GM18867 (cell line): ENCODE results near the gene STIM2.
A peak's percentile ranks its signal among the peaks of the same experiment; 100 is the strongest.
"Not testable (repeated sequence)": the region's sequence is repeated elsewhere in the genome, so short reads cannot be mapped to it uniquely, and the experiment has no call there.

ENCODE experiments used
- ATAC-seq: cut with Tn5 transposase; IDR thresholded peaks from one replicate; pipeline ENCODE4 v1.9.1; 2021; ENCODE audit warnings: mild to moderate bottlenecking, moderate library complexity; ENCODE audit not compliant: unreplicated experiment

The STIM2 gene

GRCh38 chr4:27022963-27023362 lies 162.3 kb downstream of the STIM2 start:
- ATAC-seq = no peak

DNA sequence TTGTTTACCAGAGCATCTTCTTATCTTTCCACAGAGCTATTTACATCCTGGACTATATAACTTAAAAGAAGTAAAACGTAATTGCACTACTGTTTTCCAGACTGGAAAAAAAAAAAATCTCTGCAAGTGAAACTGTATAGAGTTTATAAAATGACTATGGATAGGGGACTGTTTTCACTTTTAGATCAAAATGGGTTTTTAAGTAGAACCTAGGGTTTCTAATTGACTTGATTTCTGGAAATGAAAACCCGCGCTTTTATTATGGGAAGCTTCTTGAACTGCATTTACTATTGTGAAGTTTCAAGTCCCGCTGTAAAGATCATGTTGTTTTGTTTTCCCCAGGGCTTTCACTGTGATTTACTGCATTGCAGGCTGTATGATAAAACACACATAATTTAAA lies 162.7 kb downstream of the STIM2 start:
- ATAC-seq = no peak

DNA sequence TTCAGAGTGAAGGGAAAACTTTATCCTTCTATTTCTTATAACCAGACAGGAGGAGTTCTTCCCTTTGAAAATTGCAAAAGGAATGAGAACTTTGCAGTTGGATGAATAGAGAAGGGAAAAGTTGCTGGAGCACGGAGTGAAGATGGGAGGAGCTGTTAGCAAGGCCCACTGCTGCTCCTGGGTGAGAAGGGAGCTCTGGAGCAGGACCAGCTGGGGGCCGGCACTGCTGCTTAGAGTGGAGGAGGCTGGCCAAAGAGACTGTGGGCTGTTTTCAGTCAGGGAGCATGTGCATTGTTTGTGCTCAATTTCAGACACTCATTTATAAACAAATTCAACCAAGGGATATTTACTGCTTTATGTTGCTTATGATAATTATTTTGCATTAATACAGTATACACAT lies 164.2 kb downstream of the STIM2 start:
- no peak for ATAC-seq

- no peak for ATAC-seq
Measured at GRCh38 chr4:27027428-27027827, 166.8 kb downstream of the STIM2 start.

- not testable (repeated sequence) for ATAC-seq
Measured at GRCh38 chr4:27035127-27035526, 174.5 kb downstream of the STIM2 start.

- peak; percentile 40 for ATAC-seq
Measured at GRCh38 chr4:27040356-27040755, 179.7 kb downstream of the STIM2 start.

GRCh38 chr4:27042411-27042810 lies 181.8 kb downstream of the STIM2 start:
- no peak for ATAC-seq

- no peak for ATAC-seq
Measured at GRCh38 chr4:27043200-27043599, 182.6 kb downstream of the STIM2 start.

DNA sequence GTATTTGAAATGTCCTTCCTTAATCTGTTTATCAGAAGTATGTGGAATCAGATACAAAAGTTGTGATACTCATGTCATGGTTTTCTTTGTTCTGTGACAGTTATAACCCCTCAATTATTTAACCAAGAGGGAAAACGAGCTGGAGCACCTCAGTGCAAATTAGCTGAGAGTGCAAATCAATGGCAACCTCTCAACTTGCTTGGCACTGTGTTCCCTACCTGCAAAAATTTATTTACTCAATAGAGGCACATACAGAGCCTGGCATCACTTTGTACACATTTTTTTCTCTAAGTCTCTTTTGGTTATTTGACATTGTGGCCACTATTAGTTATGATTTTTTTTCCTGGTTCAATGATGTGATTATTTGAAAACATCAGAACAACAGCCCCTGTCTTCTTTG lies 186.2 kb downstream of the STIM2 start:
- no peak for ATAC-seq

DNA sequence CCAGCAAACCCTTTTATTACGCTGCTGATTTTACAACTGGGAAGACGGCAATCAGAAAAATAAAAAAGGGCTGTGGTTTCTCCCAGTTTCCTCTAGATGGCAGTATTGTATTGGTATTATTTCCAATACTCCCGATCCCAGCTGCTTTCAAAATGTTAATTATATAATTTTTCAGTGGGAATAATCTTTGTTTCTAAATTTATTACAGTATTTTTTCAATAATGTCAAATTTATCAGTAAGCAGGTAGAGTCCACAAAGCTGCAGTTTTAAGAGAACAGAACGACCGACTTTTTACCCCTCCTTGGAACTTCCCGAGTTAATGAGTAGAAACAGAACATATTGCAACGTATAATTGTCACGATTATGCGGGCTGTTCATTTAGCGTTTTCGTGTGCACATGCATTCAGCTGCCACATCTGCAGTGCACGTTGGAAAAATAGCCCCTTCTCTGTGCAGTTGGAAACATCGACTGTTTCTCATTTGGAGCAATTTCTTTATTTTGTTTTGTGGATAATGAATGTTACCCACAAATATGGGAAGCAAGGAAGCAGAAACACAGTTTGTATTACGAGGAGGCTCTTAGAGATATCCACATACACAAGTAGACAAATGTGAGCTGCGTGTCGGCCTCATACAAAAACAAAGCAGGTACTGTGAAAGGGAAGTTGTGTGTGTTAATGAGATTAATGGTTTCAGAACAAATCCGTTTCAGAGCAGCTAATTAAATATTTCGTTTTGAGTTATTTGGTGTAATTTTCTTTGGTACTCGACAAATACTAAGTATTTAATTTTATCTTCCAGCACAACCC lies 188.0 kb downstream of the STIM2 start:
- ATAC-seq = no peak

DNA sequence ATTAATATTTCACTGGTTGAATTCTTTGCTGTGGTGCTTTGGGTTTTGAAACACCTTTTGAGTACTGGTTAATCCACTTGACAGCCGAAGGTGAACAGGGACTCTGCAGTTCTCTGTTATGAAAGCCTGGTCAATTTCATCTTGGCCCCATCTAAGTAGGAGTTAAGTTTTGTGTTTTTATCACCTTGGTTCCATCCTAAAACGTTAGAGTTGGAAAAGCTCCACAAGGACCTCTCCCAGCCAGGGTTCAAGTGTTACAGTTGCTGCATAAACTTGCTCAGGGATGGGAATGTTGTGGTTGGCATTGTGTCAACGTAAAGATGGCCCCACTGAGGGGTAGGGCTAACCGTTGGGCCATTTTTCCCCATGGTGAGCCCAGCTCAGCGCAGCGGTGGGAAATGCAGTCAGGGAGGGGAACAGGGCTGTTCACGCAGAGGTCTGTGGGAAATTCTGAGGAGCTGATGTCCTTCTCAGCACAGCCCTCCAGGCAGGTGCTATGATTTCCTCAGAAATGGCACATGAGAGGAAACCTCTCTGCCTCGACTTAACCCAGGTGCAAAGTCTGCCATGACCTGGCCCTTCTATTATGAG lies 188.7 kb downstream of the STIM2 start:
- ATAC-seq = no peak

DNA sequence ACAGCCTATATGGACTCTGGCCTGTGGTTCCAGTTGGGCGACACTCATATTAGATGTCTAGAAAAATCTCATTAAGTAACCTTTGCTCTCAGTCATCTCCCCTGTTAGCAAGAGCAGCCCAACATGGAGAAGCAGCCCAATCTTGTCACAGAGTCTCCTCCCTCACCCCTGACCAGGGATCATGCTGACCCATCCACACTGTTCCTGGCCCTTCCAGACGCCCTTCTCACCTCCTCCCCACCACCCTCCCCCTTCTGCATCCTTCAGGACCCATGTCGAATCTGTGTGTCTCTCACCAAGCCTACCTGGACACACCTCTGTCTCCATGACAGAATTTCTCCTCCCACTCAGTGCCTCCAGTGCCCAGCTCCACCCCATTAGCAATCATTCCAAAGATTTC lies 190.1 kb downstream of the STIM2 start:
- no peak for ATAC-seq

DNA sequence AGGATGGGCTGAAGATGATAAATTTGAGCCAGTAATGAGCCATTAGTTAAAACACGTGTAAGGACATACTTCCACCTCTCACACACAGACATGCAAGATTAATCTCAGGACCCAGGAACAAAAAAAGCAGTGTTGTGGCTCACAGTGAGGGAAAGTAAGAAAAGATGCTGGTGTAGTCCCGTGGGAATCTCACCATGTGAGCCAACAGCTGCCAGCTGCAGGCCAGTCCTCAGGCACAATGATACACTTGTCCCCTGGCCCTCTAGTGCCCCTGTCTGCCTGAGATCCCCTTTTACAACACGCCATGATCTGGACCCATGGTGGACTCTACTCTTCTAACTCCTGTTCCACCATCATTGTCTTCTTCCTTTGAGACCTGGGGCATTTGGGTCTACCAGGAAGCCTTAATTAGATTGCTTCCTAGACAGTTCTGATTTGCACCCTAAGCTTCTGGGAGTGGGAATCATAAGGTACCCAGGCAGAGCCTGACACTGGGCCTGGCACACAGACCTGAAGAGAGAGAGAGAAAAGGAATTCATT lies 194.7 kb downstream of the STIM2 start:
- no peak for ATAC-seq

- ATAC-seq = no peak
Measured at GRCh38 chr4:27056281-27056680, 195.6 kb downstream of the STIM2 start.

DNA sequence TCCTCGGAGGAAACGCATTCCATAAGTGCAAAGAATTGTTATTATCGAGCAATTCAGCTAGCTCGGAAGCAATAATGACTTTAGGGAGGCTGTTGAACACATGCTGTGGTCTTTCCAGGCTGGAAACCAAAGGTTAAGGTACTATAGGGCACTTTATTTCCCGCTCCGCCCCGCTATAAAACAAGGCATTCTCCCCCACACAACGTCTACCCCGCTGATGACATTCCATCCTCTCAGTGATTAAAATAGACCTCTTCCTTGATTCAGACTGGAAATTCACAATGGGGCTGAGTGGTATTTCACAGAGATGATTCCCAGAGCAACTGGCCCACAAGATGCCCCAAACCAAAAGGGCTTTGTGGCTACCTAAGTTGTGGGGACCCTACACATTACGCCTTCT lies 196.4 kb downstream of the STIM2 start:
- no peak for ATAC-seq

GRCh38 chr4:27057662-27058061 lies 197.0 kb downstream of the STIM2 start:
- ATAC-seq = no peak

DNA sequence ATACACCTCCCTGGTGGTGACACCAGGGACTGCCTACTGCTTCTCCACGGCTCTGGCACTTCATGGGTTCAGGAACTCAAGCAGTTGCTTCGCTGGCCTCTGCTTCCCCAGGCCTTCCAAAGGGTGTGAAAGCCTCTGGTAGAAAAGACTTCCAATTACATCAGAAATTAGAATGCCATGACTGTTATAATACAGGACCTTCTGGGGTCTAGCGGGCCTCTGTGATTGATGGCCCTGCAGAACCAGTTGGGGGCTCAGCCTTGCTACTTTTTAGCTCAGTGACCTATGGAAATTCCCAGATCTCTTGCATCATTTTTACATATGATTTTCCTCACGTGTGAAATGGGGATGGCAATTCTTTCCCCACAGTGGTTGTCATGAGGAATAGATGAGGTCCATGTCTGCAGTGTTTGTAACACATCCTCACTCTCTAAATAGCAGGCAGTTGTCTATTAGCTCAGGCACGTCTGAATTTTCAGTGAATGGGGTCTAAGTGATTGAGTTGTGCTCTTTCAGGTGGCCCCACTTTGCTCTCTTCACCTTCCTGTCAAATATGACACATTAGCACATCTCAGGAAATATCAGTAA lies 198.3 kb downstream of the STIM2 start:
- no peak for ATAC-seq

- ATAC-seq = no peak
Measured at GRCh38 chr4:27059446-27059845, 198.8 kb downstream of the STIM2 start.

- no peak for ATAC-seq
Measured at GRCh38 chr4:27062256-27062655, 201.6 kb downstream of the STIM2 start.

- no peak for ATAC-seq
Measured at GRCh38 chr4:27066591-27066990, 205.9 kb downstream of the STIM2 start.

GRCh38 chr4:27068151-27068867 lies 207.7 kb downstream of the STIM2 start:
- ATAC-seq = no peak
